ENCODE measurements around the gene TXNDC5.

Gene TXNDC5
- 0.46 to 4.6 (median 1.1) reads per million in 18 experiments for total RNA-seq

DNA sequence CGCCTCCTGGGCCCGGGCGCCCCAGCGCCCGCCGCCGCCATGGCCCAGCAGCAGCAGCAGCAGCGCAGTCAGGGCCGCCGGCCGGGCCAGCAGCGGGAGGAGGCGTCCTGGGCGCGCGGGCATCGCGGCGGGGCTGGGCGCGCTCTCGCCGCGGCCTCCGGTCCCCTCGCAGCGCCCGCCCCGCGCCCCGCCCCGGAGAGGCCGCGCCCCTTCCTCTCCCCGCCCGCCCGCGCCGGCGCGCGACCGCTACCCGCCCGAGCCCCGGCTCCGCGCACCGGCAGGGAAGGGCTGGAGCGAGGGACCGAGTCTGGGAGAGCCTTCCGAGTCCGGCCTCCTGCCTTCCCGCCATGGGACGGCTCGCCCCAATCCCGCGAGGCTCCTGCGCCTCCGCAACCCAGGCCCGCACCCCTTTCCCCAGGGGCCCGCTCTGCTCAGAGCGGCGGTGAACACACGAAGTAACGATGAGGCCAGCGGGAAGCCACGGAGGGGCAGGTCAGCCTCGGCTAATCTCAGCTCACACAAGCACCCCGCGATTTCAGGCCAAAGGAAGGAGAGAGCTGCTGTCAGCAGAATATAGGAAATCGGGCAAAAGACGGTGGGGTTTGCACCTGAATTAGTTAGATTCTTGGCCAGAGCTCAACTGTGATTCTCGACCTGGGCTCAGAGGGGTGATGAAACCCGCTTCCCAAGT is at the start of gene TXNDC5:
TXNDC5 (minus strand) TSS at position 135 of the 691 bp plus-strand sequence; CDS start at position 123, 12 bp downstream.
- peak; percentile 57 to 80 for DNase-seq

DNA sequence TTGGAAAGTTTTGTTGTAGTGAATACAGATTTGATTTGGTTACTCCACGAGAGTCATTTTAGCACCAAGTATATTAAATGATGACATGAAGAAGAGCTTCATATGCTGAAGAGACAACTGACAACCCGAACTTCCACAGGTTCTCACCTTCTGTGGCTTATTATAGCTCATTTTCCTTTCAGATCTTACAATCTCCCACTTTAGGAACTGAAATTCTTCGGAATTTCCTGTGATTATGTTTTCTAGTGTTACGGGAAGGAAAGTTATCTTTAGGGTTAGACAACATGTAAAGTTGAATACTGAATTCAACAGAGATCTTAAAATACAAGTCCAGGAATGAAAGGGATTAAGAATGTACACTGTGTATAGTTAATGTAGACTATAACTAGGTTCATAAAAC is 49.6 kb upstream of the TXNDC5 start:
- no peak for DNase-seq

DNA sequence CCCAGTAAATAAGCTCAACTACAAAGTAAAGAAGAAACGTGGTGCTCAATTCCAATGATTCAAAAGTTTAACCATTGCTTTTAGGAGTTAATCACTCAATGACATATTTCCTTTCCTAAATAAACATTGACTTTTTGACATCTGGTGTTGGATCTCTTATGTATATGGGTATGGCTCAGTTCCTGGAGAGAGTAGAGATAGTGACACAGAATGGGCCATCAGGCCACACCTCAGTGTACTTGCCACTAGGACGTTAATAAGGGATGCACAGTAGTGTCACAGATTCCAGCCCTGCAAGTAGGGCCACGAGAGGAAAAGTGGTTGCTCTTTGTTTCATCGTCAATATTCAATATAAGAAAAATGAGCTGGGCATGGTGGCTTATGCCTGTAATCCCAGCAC is 48.9 kb upstream of the TXNDC5 start:
- no peak for DNase-seq

DNA sequence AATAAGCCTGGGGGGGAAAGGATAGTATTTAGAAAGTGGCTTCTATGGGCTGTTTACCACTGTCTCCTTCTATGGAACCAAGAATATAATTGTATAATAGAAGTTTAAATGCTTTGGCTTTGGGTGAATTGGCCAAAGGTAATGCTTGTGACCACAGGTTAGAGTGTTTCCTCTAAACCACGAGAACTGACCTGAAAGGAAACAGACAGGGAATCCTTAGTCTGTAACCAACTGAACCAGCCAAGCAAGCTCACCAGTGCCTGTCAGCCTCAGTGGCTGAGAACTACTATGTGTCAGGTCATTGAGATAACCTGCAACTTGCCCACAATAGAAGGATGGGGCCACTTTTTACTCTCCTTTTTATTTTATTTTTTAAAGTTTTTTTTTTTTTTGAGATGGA is 47.9 kb upstream of the TXNDC5 start:
- no peak for DNase-seq

DNA sequence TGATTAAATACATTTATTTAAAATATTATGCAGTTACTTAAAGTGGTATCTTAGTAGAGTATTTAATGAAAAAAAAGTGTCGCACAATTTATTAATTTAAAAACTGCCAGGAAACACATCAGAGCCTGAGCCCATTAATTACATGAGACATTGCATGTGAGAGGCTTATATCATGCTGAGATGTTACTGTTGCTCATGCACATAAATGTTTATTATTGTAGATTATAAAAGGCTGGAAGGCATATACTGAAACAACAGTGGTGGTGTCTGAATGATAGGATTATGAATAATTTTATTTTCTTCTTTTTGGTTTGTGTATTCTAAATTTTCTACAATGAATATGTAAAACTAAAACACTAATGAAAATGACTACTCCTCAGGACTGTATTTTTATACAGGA is 45.7 kb upstream of the TXNDC5 start:
- no peak for DNase-seq

DNA sequence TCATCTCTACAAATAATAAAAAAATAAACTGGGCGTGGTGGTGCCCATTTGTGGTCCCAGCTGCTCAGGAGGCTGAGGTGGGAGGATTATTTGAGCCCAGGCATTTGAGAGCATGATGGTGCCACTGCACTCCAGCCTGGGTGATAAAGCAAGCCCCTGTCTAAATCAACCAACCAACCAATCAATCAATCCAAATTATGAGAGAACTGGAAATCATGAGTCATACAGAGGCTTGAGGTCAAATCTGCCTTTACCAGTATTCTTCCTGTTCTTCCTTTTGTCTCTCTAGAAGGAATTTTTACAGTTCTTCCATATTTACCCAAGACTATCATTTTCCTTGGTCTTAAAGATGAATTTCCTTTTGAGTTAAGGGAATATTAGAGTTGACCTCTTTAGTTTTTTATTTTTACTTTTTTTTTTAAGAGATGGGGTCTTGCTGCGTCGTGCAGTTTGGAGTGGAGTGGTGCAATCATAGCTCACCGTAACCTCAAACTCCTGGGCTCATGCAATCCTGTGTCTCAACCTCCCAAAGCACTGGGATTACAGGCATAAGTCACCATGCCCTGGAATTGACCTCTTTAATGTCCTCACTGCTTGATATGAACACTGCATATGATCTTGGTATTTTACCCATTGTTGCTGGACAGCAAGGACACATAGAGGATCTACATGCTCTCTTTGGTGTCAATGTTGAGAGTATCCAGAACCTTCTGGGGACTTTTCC is 44.1 kb upstream of the TXNDC5 start:
- DNase-seq, result no peak

DNA sequence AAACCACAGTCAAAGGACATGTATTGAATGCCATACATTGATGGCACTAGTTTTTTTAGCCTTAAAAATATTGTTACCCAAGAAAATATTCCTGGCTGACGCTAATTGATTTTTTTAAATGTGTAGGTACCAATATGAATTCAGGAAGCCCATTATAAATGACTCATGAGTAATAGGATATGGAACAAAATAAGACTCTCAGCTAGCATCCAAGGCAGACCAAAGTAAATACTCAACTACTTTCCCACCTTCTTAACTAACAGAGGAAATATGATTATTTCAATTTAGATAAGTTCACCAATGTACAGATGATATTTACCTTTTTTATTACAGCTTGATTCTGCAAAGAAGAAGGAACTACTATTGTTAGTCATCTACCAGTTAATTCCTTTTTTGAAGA is 43.2 kb upstream of the TXNDC5 start:
- no peak for DNase-seq

DNA sequence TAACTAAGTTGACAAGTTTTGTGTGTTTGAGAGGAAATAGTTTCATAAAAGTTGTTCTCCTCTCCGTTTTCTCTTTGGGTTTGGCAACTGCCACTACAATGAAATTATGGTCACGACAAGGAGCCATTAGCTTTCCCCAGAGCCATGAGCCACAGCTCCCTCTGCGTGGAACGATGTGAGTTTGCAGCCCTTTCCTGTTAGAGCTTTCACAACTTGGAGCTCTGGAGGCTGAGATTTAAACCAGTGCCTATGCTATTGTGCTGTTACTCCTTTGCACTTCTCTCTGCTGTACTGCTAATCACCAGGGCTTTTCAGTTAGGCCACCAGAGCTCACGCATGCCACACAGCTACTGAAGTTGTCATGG is 29.3 kb upstream of the TXNDC5 start:
- peak in 1 of 2 donors; percentile 4 for DNase-seq

DNA sequence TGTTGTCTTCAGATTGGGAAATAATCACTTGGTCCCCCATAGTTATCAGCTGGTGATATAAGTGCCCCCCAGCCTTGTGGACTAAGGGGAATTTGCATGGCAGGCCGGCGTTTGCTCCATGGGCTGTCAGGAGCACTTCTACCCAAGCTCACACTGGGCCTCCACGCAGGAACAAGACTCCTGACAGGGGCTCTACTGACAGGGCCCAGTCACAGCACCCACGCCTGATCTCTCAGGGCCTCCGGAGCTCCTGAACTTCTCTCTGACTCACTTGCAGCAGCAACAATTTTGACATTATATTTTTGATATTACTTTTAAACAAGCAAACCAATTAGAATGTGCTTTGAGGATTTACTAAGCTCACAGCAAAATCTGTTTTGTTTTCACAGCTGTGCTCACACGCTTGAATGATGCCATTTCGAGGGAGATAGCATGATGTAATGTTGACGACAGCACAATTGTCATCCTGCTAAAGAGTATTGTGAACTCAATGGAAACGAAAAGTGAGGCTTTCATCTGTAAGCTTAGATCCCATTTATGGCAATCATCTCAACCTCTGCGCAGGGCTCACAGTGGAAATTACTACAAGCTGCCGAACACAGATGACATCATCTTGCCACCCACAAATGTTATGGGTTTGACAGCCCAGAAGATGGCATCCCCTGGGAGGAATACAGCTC is 28.7 kb upstream of the TXNDC5 start:
- DNase-seq, result no peak

DNA sequence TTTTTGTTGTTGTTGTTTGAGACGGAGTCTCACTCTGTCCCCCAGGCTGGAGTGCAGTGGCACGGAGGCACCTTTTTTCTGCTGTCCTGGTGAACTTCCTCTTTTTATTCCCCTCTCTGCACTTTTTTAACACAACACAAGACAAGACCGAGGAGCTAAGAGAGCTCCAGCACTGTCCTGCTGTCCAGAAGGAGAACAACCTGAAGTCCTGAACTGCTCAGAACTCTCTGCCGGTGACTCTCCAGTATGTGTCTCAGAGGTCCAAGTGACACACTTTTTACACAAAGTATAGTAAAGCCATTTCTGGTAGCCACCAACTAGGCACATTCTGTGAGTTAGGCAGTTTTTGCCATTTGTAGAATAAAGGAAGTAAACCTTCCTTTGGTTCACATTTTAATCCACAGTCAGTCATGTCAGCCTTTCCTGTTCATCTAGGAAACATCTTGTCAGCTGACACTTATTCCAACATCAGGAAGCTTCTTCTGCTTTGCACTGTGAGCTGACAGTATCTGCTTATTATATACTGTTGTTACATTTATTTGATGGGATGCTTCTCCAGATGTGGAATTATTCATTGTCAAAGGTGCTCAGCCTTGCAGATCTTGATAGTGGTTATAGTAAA is 28.1 kb upstream of the TXNDC5 start:
- peak; percentile 41 to 49 for DNase-seq

DNA sequence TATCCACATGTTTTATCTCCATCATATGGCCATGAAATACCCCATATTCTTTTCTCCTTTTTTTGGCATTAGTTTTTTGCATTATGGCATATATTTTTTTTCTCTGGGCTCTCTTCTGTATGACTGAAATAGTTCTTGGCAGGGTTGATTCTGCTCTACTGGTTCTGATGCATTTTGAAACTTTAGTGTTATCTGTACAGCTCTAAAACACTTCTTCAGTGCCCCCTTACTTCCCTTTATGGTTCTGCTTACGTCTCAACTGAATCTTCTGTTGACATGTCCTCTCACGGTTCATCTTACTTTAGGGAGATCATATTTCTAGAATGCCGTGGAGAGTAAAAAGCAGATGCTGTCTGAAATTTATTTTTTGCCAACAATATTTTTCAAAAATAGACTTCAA is 23.2 kb upstream of the TXNDC5 start:
- DNase-seq, result no peak

DNA sequence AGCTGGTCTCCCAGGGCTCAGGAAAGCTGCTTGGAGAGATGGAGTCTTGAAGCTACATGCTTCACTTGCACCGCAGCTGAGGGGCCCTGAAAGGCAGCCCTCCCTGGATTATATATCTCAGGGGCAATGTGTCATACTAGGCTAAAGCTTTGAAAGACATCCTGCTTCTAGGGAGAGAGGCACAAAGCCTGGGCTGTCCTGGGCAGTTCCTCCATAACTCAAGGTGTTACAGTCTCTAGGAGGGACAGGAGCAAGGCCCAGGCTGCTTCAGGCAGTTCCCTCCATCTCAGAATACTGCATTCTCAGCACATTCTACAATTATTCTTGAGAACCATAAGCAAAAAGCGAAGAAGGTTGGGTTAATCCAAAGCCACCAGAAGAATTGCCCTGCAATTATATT is 22.0 kb upstream of the TXNDC5 start:
- no peak for DNase-seq

DNA sequence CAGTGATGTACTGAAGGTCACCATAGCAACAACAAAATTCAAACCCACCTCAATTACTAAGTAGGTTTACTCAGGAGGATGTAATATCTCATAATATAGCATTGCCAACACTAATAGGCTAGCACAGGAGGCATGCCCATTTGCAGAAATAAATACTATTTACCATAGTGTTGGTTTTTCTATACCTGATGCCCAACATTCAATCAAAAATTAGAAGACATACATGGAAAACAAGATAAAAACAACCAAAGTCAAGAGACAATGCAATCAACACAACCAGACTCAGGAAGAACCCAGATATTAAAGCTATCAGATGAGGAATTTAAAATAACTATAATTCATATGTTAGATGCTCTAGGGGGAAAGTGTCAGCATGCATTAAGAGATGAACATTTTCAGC is 14.3 kb upstream of the TXNDC5 start:
- DNase-seq, result no peak

DNA sequence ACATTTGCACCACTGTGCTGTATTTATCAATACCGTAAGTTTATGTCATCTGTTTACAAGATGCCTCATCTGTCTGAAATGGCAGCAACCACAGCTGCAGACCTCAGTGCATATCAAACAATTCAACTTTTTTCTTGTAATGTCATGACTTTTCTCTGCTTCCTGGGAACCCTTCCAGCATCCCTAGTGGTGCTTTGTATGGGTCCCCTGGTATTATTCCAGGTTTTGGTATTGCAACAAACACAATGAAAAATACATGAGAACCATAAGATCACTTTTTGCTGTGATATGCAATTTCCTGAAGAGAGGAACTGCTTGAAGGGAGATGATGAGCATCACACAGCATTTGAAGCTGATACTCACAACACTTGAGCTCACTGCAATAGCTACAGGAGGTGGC is 12.0 kb upstream of the TXNDC5 start:
- DNase-seq, result no peak

DNA sequence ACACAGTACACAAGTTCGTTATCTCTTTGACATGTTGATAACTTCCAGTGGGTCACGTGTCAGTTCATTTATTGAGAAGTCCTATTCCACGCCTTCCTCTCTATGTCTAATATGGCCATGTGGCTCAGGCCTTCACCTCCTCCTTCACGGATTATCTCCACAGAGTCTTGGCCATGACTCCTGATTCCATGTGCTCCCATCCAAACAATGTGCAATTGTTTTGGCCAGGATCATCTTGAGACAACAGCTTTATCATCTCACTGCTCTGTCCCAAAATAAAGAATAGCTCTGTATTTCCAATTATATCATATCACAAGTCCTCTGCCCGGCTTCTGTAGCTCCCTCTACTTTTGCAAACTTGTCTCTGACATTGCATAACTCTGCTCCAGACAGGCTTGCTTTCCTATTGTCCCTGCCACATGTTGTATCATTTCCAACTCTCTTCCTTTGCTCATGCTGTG is 11.1 kb upstream of the TXNDC5 start:
- DNase-seq, result no peak

DNA sequence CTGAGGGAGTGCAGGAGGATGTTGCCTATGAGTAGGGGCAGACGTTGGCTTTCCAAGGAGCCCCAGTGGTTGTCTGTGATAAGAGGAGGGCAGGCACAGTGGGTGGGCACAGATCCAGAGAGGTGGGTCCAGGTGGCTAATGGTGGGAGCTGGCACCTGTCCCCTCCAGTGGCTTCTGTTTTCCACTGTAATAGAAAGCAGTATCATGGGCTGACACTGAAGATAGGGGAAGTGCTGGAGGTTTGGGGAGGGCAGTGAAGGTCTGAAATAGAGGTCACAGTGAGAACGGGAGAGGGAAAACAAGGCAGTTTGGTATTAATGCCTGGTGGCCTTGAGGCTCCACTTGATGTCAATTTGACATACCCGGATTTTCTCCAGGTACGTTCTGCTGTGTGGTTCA is 10.5 kb upstream of the TXNDC5 start:
- DNase-seq, result no peak

DNA sequence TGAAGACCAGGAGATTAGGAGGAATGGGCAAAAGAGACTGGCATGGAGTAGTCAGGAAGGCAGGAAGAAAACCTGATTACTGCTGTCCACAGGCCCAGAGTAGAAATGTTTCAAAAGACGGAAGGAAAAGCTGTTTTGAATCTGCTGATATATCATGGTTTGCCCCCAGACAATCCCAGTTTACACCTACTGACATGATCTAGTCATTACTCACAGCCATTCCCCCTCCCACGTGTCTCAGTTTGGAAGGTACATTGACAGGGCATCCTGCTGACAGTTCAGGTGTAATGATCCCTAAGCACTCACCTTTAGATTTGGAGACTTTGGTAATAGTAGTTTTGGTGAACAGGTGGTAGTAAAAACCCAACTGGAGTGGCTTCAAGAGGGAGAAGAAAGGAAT is 9.8 kb upstream of the TXNDC5 start:
- no peak for DNase-seq

DNA sequence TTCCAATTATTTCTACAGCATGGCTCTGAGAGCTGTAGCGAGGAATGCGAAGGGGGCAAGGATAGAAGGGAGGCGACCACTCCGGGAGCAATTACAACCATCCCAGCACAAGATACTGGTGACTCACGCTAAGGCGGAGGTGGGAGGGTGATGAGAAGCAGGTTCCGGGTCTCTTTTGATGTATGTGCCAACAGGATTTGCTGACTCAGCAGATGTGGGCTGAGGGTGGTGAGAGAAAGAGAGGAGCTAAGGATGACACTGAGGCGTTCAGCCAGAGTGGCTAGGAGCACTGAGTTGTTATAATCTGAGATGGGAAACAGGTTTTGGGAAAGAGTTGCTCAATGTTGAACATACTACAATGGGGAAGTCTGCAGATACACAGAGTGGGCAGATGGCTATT is 9.3 kb upstream of the TXNDC5 start:
- DNase-seq, result peak; percentile 10 to 62

DNA sequence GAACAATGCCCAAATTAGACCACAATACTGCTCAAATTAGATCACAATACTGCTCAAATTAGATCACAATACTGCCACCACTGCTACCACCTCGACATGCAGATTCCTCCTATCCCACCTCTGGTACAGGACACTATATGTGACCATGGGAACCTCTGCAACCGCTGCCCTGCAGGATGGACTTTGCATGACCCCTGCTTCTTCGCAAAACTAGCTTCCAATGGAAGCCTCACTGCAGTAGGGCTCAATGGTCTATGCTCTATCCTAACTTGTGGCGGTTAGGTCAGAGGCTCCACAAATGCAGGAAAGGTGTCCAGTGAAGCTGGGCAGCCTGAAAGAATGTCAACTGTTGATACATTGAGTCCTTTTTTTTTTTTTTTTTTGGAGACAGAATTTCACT is 7.8 kb upstream of the TXNDC5 start:
- DNase-seq, result no peak

DNA sequence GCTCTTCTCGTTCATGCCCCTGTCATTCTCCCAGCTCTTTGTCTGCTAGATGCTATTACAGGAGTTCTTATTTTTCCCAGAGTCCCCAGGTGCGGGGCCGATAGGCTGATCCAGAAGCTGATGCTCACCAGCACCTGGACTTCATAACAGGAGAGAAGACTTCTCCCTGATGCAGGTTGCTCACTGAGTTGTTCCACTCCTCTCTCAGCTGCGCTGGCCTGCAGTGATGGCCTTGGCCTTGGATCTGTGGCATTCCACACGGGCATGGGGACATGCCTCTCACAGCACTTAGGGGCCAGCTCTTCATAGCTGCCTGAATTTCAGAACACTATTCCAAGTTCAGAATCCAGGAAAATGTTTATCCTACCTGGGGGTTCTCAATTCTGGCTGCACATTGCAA is 7.1 kb upstream of the TXNDC5 start:
- DNase-seq, result no peak

DNA sequence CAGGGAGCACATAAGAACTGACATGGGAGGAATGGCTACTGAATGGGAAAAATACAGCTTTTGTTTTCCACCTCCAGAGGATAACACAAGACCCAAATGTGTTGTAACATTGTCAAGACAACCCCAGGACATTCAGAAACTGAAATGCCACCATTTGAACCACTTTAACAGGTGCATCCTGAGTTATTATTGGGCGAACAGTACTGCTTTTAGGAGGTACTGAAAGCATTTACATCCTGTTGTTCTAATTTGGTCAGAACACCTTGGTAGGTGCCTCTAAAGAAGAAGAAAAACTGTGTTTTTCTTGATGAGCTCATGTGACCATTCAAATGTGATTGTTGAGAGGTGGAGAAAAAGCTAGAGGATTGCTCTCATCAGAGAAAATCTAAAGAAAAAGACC is 6.4 kb upstream of the TXNDC5 start:
- DNase-seq, result no peak

DNA sequence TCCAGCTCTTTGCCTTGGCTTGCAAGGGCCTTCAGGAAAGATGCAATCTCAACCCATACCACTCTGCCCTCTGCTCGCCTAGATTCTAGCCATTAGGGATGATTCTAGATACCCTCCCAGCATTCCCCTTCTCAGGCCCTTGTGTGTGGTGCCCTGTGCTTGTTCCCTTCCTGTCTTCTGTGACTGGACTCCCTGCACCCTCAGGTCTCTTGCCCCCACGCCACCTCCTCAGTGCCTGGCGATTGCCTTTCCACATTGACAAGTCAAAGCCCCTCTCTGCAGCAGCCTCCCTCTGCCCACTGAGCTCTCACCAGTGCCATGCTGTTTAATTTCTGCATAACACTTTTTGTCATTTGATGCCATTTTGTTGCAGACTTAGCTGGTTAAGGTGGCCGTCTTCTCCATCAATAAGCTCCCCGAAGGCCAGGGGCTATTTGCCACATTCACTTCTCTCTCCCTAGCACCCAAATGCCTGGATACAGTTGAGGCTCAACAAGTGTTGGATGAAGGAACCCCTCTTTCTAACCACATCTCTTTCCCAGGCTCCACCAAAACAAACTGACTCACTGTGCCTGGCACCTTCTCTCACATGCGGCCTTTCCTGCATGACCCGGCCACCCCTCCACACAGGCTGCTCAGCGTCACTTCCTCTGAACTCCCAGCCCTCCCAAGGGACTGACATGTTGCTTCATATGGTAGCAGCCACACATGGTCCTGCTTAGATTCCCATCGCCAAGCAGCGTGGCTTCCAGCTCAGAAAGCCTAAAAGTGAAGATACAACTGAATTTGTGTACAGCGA is 4.6 kb upstream of the TXNDC5 start:
- no peak for DNase-seq

DNA sequence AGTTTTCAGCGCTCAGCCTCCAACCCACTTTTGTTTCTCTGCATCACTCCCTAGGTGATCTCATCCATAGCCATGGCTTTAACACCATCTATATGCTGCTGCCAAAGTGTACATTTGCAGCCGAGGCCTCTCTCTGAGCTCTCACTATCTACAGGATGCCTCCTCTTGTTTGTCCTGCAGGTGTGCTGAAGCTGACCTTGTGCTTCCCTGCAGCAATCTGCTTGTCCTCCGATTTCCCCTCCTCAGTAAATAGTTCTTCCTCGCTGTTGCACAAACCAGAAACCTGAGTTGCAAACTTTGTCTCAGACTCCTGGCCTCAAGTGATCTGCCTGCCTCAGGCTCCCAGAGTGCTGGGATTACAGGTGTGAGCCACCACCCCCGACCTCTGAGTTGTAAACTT is 3.7 kb upstream of the TXNDC5 start:
- DNase-seq, result no peak

Data from inflammatory macrophage (primary cell).